H1 (cell line): ENCODE measurements around the gene NAPA. TPM values are rescaled to one million over a fixed set of nuclear protein-coding genes. Genes with fewer than 3 reads are reported as not detected.

Source experiments
- CTCF ChIA-PET: fragments of 300-600 bp; sonication (Branson Sonifier 250); formaldehyde crosslinking; loops from one replicate; lab custom pipeline; 2021; ENCODE audit not compliant: partially characterized antibody; lab: Charles Lee
- POLR2A ChIA-PET: fragments of 300-600 bp; sonication (Branson Sonifier 250); formaldehyde crosslinking; loops from one replicate; lab custom pipeline; 2021; ENCODE audit warnings: inconsistent platforms; ENCODE audit not compliant: partially characterized antibody; lab: Charles Lee
- DNase-seq, 2 experiments: peaks; one replicate each; pipeline versions ENCODE4 v3.0.0 to v3.0.0-alpha.2; 2010 to 2022; ENCODE audit warnings: low spot score in 2 of 2, low read depth in 1 of 2, mixed read lengths in 1 of 2
- FAIRE-seq: peaks from 2 replicates; lab custom pipeline; 2011; peaks lifted over from hg19 to GRCh38; lab: Jason Lieb, UNC
- H2AFZ ChIP-seq: 2 replicates; pipeline ENCODE4 v1.8.1; 2012; ENCODE audit warnings: low read length, inconsistent platforms
- H2AK5ac ChIP-seq: 2 replicates; pipeline ENCODE4 v1.6.1; 2013; ENCODE audit warnings: low read depth, low read length
- H2BK120ac ChIP-seq: replicated peaks from 2 replicates; pipeline ENCODE3; 2013; ENCODE audit warnings: low read depth, low read length, inconsistent platforms
- H2BK12ac ChIP-seq: 2 replicates; pipeline ENCODE4 v1.6.1; 2013; ENCODE audit warnings: low read depth, low read length
- H2BK15ac ChIP-seq: 2 replicates; pipeline ENCODE4 v1.6.1; 2013; ENCODE audit warnings: low read length
- H2BK20ac ChIP-seq: 2 replicates; pipeline ENCODE4 v1.6.1; 2013; ENCODE audit warnings: low read length
- H2BK5ac ChIP-seq: 2 replicates; pipeline ENCODE4 v1.6.1; 2013; ENCODE audit warnings: low read depth, low read length
- H3K14ac ChIP-seq: 2 replicates; pipeline ENCODE4 v1.6.1; 2013; ENCODE audit warnings: inconsistent platforms; ENCODE audit not compliant: insufficient read length
- H3K18ac ChIP-seq: 2 replicates; pipeline ENCODE4 v1.6.1; 2013; ENCODE audit warnings: low read length; ENCODE audit errors: extremely low read depth
- H3K23ac ChIP-seq: 2 replicates; pipeline ENCODE4 v1.6.1; 2013; ENCODE audit warnings: inconsistent platforms; ENCODE audit not compliant: insufficient read length
- H3K23me2 ChIP-seq: 2 replicates; pipeline ENCODE4 v1.6.1; 2013; ENCODE audit warnings: low read depth, low read length
- H3K27ac ChIP-seq: 2 replicates; pipeline ENCODE4 v1.6.1; 2011; ENCODE audit warnings: low read depth, low read length, inconsistent platforms
- H3K27me3 ChIP-seq, 4 experiments: replicated peaks in 1 of 4; 1 replicate in 1 of 4; 2 replicates in 3 of 4; pipeline versions ENCODE4 v1.6.1 to v1.8.1; 2011 to 2013; ENCODE audit warnings: low read length in 3 of 4, mild to moderate bottlenecking in 3 of 4, inconsistent platforms in 2 of 4, mixed read lengths in 2 of 4, moderate library complexity in 1 of 4; ENCODE audit not compliant: control insufficient read depth in 3 of 4, insufficient read depth in 3 of 4; ENCODE audit errors: extremely low read depth in 1 of 4
- H3K36me3 ChIP-seq, 4 experiments: 2 replicates each; pipeline versions ENCODE4 v1.6.1 to v1.8.1; 2011 to 2013; ENCODE audit warnings: mild to moderate bottlenecking in 4 of 4, low read length in 3 of 4, moderate library complexity in 2 of 4, control low read depth in 1 of 4, inconsistent platforms in 1 of 4; ENCODE audit not compliant: insufficient read depth in 4 of 4, control insufficient read depth in 2 of 4
- H3K4ac ChIP-seq: replicated peaks from 2 replicates; pipeline ENCODE3; 2013; ENCODE audit warnings: low read length, low read depth, mixed read lengths, inconsistent platforms; ENCODE audit not compliant: insufficient read length
- H3K4me1 ChIP-seq, 4 experiments: replicated peaks in 1 of 4; 1 replicate in 1 of 4; 2 replicates in 3 of 4; pipeline versions ENCODE4 v1.6.1 to v1.8.1; 2011 to 2013; ENCODE audit warnings: low read length in 3 of 4, inconsistent platforms in 2 of 4, mixed read lengths in 1 of 4; ENCODE audit not compliant: insufficient read depth in 4 of 4, control insufficient read depth in 3 of 4
- H3K4me2 ChIP-seq, 2 experiments: 2 replicates each; pipeline versions ENCODE4 v1.6.1 to v1.8.1; 2011 to 2013; ENCODE audit warnings: low read depth in 2 of 2, low read length in 2 of 2, control low read depth in 1 of 2, inconsistent platforms in 1 of 2, mild to moderate bottlenecking in 1 of 2; ENCODE audit not compliant: insufficient read depth in 1 of 2
- H3K4me3 ChIP-seq, 4 experiments: fragments of 200-600, 300-600 bp in 1 of 4; sonication (generic), shearing (Covaris generic), sonication (Bioruptor Twin) in 1 of 4; 2 replicates each; pipeline versions ENCODE4 v1.5.1 to v1.8.1; 2011 to 2016; ENCODE audit warnings: low read length in 4 of 4, low read depth in 3 of 4, control low read depth in 2 of 4, inconsistent platforms in 2 of 4, mild to moderate bottlenecking in 2 of 4, mixed read lengths in 1 of 4, moderate library complexity in 1 of 4; ENCODE audit not compliant: insufficient read depth in 2 of 4; ENCODE audit errors: extremely low read depth in 1 of 4
- H3K56ac ChIP-seq: replicated peaks from 2 replicates; pipeline ENCODE3; 2013; ENCODE audit warnings: low read depth, mild to moderate bottlenecking, mixed read lengths, low read length, inconsistent platforms; ENCODE audit not compliant: insufficient read length
- H3K79me1 ChIP-seq: 2 replicates; pipeline ENCODE4 v1.6.1; 2013; ENCODE audit warnings: low read depth, low read length, control low read depth
- H3K79me2 ChIP-seq, 2 experiments: 2 replicates each; pipeline versions ENCODE4 v1.6.1 to v1.8.1; 2012 to 2013; ENCODE audit warnings: low read length in 2 of 2, mild to moderate bottlenecking in 2 of 2, inconsistent platforms in 1 of 2; ENCODE audit not compliant: insufficient read depth in 2 of 2, control insufficient read depth in 1 of 2
- H3K9ac ChIP-seq, 4 experiments: replicated peaks in 1 of 4; 1 replicate in 1 of 4; 2 replicates in 3 of 4; pipeline versions ENCODE4 v1.6.1 to v1.8.1; 2011 to 2013; ENCODE audit warnings: low read depth in 3 of 4, low read length in 3 of 4, control low read depth in 2 of 4, mild to moderate bottlenecking in 2 of 4, moderate library complexity in 2 of 4, inconsistent platforms in 1 of 4; ENCODE audit errors: extremely low read depth in 1 of 4
- H3K9me3 ChIP-seq, 2 experiments: 2 replicates each; pipeline versions ENCODE4 v1.6.1 to v1.8.1; 2012 to 2013; ENCODE audit warnings: mild to moderate bottlenecking in 2 of 2, moderate library complexity in 2 of 2, control low read depth in 1 of 2, inconsistent platforms in 1 of 2, low read depth in 1 of 2, low read length in 1 of 2, mixed read lengths in 1 of 2; ENCODE audit not compliant: insufficient read depth in 2 of 2
- H4K20me1 ChIP-seq, 2 experiments: replicated peaks in 1 of 2; 2 replicates each; pipeline versions ENCODE3 to v1.8.1; 2011 to 2013; ENCODE audit warnings: inconsistent platforms in 2 of 2, low read length in 2 of 2, mild to moderate bottlenecking in 1 of 2; ENCODE audit not compliant: insufficient read depth in 2 of 2, control insufficient read depth in 1 of 2
- H4K5ac ChIP-seq: 2 replicates; pipeline ENCODE4 v1.6.1; 2013; ENCODE audit warnings: low read length, low read depth, mixed read lengths, inconsistent platforms; ENCODE audit not compliant: insufficient read length
- H4K8ac ChIP-seq: 2 replicates; pipeline ENCODE4 v1.8.0; 2013; ENCODE audit warnings: mild to moderate bottlenecking, moderate library complexity, low read length, inconsistent platforms; ENCODE audit not compliant: insufficient read depth; ENCODE audit errors: extremely low read depth
- H4K91ac ChIP-seq: replicated peaks from 2 replicates; pipeline ENCODE3; 2013; ENCODE audit warnings: low read length, mixed read lengths, inconsistent platforms; ENCODE audit not compliant: insufficient read length
- CBX5 ChIP-seq: fragments of 300-800, 300-1000 bp; sonication (generic); IDR thresholded peaks from 2 replicates; pipeline ENCODE4 v1.7.1; 2016; ENCODE audit warnings: antibody characterized with exemption, low read length, low read depth
- CTCF ChIP-seq, 3 experiments: IDR thresholded peaks; 1 replicate in 2 of 3; 2 replicates in 1 of 3; pipeline versions ENCODE4 v1.5.1 to v1.6.1; 2011; ENCODE audit warnings: low read length in 3 of 3, mild to moderate bottlenecking in 3 of 3, inconsistent platforms in 2 of 3, low read depth in 1 of 3, moderate library complexity in 1 of 3; ENCODE audit not compliant: insufficient read depth in 1 of 3; ENCODE audit errors: control extremely low read depth in 1 of 3
- POU5F1 ChIP-seq: IDR thresholded peaks from 2 replicates; pipeline ENCODE4 v1.6.1; 2011; ENCODE audit warnings: low read depth, mild to moderate bottlenecking, low read length, moderate library complexity
- RAD21 ChIP-seq, 2 experiments: IDR thresholded peaks in 1 of 2; conservative IDR thresholded peaks in 1 of 2; 2 replicates each; pipeline ENCODE4 v1.6.1; 2011; ENCODE audit warnings: low read depth in 2 of 2, low read length in 2 of 2, improper control_type of control experiment in 1 of 2, inconsistent platforms in 1 of 2, mild to moderate bottlenecking in 1 of 2, moderate library complexity in 1 of 2
- WGBS, 2 experiments: shearing (Covaris generic) in 1 of 2; methylation state at CpG; one replicate each; pipeline versions ENCODE4 v1.1.6 to v1.1.7; 2013 to 2015; ENCODE audit warnings: low lambda C conversion rate in 2 of 2, mixed read lengths in 2 of 2, inconsistent platforms in 1 of 2, low coverage in 1 of 2, missing lambda C conversion rate in 1 of 2; ENCODE audit not compliant: insufficient replicate concordance in 2 of 2, insufficient coverage in 1 of 2, insufficient read length in 1 of 2; ENCODE audit errors: extremely low coverage in 1 of 2, missing lambda C conversion rate in 1 of 2; 5-methylcytosine and 5-hydroxymethylcytosine counted together
- polyA plus RNA-seq, 7 experiments: library from polyadenylated mRNA; depleted of rRNA in 3 of 7; stranded (reverse) in 5 of 7; unstranded in 2 of 7; fragments of >200 nt in 5 of 7; fragments of 200-250 nt in 2 of 7; gene quantifications; 1 replicate in 5 of 7; 2 replicates in 1 of 7; 4 replicates in 1 of 7; pipeline versions ENCODE4 v1.2.1 to v1.2.3, GENCODE V29; 2011 to 2013; ENCODE audit warnings: missing spikeins in 2 of 7, mixed read lengths in 2 of 7
- total RNA-seq: library from RNA; stranded (reverse); fragmentation: NEBNext Ultra II Directional; extraction: Animal tissue kit (Norgen Biotek cat#: 25700); gene quantifications from 2 replicates; pipeline ENCODE4 v1.2.1, GENCODE V29; 2021

The NAPA gene
- total and polyA plus RNA-seq, 2 of the 8 experiments (the other 6 are each of a cell fraction or from before 2014, with no cell fraction given), result 58.5 to 78.2 TPM

DNA sequence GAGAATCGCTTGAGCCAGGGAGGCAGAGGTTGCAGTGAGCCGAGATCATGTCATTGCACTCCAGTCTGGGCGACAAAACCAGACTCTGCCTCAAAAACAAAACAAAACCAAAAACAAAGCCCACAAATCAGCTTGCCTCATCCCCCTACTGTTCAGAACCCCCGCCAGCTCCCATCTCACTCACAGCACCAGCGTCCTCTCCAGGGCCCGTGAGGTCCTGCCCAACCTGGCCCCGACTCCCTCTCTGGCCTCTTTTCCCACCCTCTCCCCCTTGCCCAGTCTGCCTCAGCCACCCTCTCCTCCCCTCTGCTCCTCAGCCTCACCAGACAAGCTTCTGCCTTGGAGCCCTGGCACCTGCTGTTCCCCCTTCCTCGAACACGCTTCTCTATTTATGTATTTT lies 46.9 kb downstream of the NAPA start:
- no peaks in the 10 kb centered on the region for H4K20me1 ChIP-seq
- peak overlapping the region; percentile 98; the same call in 1 of the 2 replicates for H2BK15ac ChIP-seq
- ChIA-PET CTCF (interaction anchor here (1.7 to 4.1 kb wide), 6 partner anchors 12 to 33 kb away, joined by 4 to 16 read pairs (median 6); no protein-coding TSS in a partner anchor), POLR2A (interaction anchor here (1.4 to 5.2 kb wide), 3 partner anchors 20 to 40 kb away, joined by 5 to 29 read pairs (median 9); no protein-coding TSS in a partner anchor)
- no peak overlapping the region for H3K27ac ChIP-seq
- no peaks in the 10 kb centered on the region for H3K36me3 ChIP-seq
- no peak overlapping the region for H2AK5ac ChIP-seq
- H4K5ac ChIP-seq, result no peak overlapping the region
- H3K79me1 ChIP-seq, result no peaks in the 10 kb centered on the region
- H3K14ac ChIP-seq, result no peak overlapping the region
- H3K56ac ChIP-seq, result no peak overlapping the region
- H3K79me2 ChIP-seq, result no peaks in the 10 kb centered on the region
- H3K4ac ChIP-seq, result no peak overlapping the region
- peaks cover 4 to 33% (median 18%) of the 10 kb centered on the region in 4 experiments for H3K4me1 ChIP-seq
- no peak overlapping the region for H2BK12ac ChIP-seq
- TF ChIP-seq POU5F1, result no peak
- TF ChIP-seq RAD21 (IDR thresholded peaks at IDR 0.05 in 1 of 2, conservative IDR thresholded peaks at IDR 0.05 in 1 of 2; ENCODE audit: low read depth in 2 of 2, low read length in 2 of 2), result 0 out of 4 replicates have a peak, but pooled peaks of 1 of the 2 experiments have one; percentile 10
- TF ChIP-seq CTCF (IDR thresholded peaks at IDR 0.05; ENCODE audit: control extremely low read depth in 1 of 3, insufficient read depth in 1 of 3, low read depth in 1 of 3, low read length in 3 of 3), result peak in 2 of 3 experiments; percentile 2 to 21; a peak in 1 of 4 replicates
- no peak for TF ChIP-seq CBX5
- H3K23ac ChIP-seq, result no peak overlapping the region
- no peak overlapping the region for H2BK120ac ChIP-seq
- H3K4me2 ChIP-seq, result peak overlapping the region in 1 of 2 experiments; percentile 83; a peak in 2 of 4 replicates
- no peak overlapping the region for H3K4me3 ChIP-seq
- H4K8ac ChIP-seq, result no peak overlapping the region
- H3K9me3 ChIP-seq, result no peaks in the 10 kb centered on the region
- peaks cover 7% of the 10 kb centered on the region; the same call in 1 of the 2 replicates for H3K23me2 ChIP-seq
- DNase-seq, result no peak
- no peak overlapping the region for H3K9ac ChIP-seq
- H3K27me3 ChIP-seq, result peaks cover 0 to 5% (median 3%) of the 10 kb centered on the region in 4 experiments; a peak in 3 of 7 replicates
- FAIRE-seq, result no peak
- WGBS, 2 experiments, result 81% methylated on average over 8 of the region's 9 CpGs; no CpG with 5 or more reads in 1 of the 2 experiments
- H3K18ac ChIP-seq, result peak overlapping the region; percentile 32; the same call in 1 of the 2 replicates
- H2BK20ac ChIP-seq, result no peak overlapping the region
- no peak overlapping the region for H2AFZ ChIP-seq
- no peak overlapping the region for H4K91ac ChIP-seq
- no peak overlapping the region for H2BK5ac ChIP-seq
